Breast epithelium (tissue), 4 donors: Measurements from ENCODE around the gene DOK4. TPM values are rescaled to one million over a fixed set of nuclear protein-coding genes. Genes with fewer than 3 reads are reported as not detected.

Experiments used
- DNase-seq, 2 donors: peaks; one replicate each; pipeline ENCODE4 v3.0.0-alpha.2; 2019; ENCODE audit warnings: low spot score in 2 of 2
- H3K27ac ChIP-seq, 2 donors: fragments of 200-600 bp; sonication (generic) in 1 of 2; one replicate each; pipeline ENCODE4 v1.5.1; 2016 to 2019; ENCODE audit warnings: mild to moderate bottlenecking in 1 of 2
- H3K27me3 ChIP-seq, 2 donors: fragments of 200-600 bp; sonication (generic) in 1 of 2; one replicate each; pipeline versions ENCODE4 v1.5.1 to v1.6.0; 2017 to 2019; ENCODE audit warnings: control low read depth in 1 of 2, mild to moderate bottlenecking in 1 of 2
- H3K36me3 ChIP-seq: fragments of 200-600 bp; one replicate; pipeline ENCODE4 v1.5.1; 2019
- H3K4me1 ChIP-seq, 2 donors: fragments of 200-600 bp; sonication (generic); one replicate each; pipeline ENCODE4 v1.5.1; 2016 to 2019; ENCODE audit warnings: control low read depth in 1 of 2
- H3K4me3 ChIP-seq, 3 donors: fragments of 200-600 bp; sonication (generic); 1 replicate in 2 of 3; 2 replicates in 1 of 3; pipeline ENCODE4 v1.5.1; 2016 to 2019; ENCODE audit warnings: mild to moderate bottlenecking in 3 of 3, moderate library complexity in 2 of 3
- H3K9me3 ChIP-seq, 2 donors: fragments of 200-600 bp; sonication (generic) in 1 of 2; one replicate each; pipeline ENCODE4 v1.5.1; 2016 to 2019; ENCODE audit warnings: control low read depth in 1 of 2
- POLR2A ChIP-seq: fragments of 450-650 bp; IDR thresholded peaks from one replicate; pipeline ENCODE4 v1.6.1; 2016; ENCODE audit warnings: antibody characterized with exemption, mild to moderate bottlenecking, moderate library complexity
- POLR2AphosphoS5 ChIP-seq, 3 donors: sonication (generic); formaldehyde crosslinking; IDR thresholded peaks; one replicate each; pipeline ENCODE4 v1.6.1; 2017; ENCODE audit warnings: antibody characterized with exemption in 3 of 3
- intact Hi-C: fragments of 100-400 bp; cut with DNase I; formaldehyde crosslinking; loops from one replicate; pipeline ENCODE4 v1.15.1; 2023; ENCODE audit warnings: low total_unique reads
- total RNA-seq, 3 donors: library from RNA; depleted of rRNA; stranded (reverse); fragments of >200 nt; gene quantifications; one replicate each; pipeline ENCODE4 v1.1.0, GENCODE V29; 2016
- TF ChIP-seq, protein P1 (sequence below), 3 donors: fragments of 450-650 bp; IDR thresholded peaks; one replicate each; pipeline ENCODE4 v1.5.1; 2016 to 2017; ENCODE audit warnings: antibody characterized with exemption in 3 of 3, mild to moderate bottlenecking in 3 of 3, moderate library complexity in 3 of 3

The DOK4 gene
- total RNA-seq, 3 donors from 2014 or later: 13.1 to 20.3 (median 17.6) TPM

DNA sequence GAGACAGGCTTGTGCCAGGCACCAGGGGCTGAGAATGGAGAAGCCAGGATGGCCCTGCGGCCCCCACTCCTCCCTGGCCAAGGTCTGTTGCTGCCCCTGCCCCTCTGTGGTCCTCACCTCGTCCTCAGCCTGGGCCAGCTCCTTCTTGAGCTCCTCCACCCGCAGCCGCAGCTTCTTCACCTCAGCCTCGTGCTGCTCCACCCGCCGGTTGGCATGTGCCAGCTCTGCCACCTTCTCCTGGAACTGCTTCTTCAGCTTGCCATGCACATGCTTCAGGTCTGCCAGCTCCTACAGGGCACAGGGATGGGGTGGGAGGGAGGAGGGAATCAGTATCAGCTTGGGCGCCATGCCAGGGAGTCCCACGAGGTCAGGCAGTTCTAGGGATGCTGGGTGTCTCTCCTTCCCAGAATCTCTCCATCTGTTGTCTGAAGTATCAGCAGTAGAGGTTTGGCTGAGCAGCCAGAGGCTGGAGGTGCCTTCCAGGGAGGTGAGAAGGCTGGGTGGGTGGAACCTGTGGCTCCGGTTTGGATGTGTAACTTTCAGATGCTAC is 30.0 kb upstream of the DOK4 start:
- TF ChIP-seq POLR2AphosphoS5 (IDR thresholded peaks at IDR 0.05): no peak
- TF ChIP-seq, protein P1, sequence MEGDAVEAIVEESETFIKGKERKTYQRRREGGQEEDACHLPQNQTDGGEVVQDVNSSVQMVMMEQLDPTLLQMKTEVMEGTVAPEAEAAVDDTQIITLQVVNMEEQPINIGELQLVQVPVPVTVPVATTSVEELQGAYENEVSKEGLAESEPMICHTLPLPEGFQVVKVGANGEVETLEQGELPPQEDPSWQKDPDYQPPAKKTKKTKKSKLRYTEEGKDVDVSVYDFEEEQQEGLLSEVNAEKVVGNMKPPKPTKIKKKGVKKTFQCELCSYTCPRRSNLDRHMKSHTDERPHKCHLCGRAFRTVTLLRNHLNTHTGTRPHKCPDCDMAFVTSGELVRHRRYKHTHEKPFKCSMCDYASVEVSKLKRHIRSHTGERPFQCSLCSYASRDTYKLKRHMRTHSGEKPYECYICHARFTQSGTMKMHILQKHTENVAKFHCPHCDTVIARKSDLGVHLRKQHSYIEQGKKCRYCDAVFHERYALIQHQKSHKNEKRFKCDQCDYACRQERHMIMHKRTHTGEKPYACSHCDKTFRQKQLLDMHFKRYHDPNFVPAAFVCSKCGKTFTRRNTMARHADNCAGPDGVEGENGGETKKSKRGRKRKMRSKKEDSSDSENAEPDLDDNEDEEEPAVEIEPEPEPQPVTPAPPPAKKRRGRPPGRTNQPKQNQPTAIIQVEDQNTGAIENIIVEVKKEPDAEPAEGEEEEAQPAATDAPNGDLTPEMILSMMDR (IDR thresholded peaks at IDR 0.05): no peak
- TF ChIP-seq POLR2A: no peak
- Histone ChIP-seq H3K27ac (no peak overlapping the region), H3K4me3 (no peak overlapping the region), H3K9me3 (no peaks in the 10 kb centered on the region), H3K36me3 (no peaks in the 10 kb centered on the region), H3K27me3 (no peaks in the 10 kb centered on the region), H3K4me1 (no peaks in the 10 kb centered on the region)
- intact Hi-C loops: no loop called here
- no peak for DNase-seq

DNA sequence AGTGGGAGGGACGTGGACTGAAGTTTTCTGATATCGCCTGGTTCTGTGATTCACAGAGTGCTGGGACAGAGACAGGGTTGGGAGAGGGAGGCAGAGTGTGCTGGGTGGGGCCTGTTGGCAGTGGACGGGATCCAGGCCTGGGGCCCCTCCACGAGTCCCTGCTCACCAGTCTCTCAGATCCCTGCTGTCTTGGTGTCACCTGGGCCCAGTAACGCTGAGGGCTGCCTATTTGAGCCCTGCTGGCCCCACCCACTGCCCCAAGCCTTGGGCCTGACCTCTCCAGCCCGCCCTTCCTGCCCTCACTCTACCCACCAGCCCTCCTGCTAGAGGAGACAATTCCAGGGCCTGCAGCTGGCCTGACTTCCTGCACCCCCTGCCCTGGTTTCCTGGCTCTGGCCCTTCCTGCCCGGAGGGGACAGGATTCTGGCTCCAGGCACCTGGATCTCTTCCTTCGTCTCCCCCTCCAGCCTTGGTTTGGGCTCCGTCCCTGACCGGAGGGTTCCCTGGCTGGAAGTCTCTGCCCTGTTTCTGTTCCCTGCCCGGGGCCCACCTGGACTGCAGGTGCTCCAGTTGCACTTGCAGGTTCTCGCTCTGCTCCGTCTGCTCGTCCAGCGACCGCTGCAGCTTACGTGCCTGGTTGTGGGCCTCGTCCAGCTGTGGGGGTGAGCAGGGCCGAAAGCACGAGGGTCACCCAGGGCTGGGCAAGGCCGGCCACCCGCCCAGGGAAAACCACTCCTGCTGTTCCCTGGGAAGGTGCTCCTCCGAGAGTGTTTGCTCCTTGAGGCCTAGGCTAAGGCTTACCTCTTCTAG is 28.7 kb upstream of the DOK4 start:
- Histone ChIP-seq H3K4me1 (no peaks in the 10 kb centered on the region), H3K4me3 (no peak overlapping the region), H3K36me3 (no peaks in the 10 kb centered on the region), H3K9me3 (no peaks in the 10 kb centered on the region), H3K27me3 (no peaks in the 10 kb centered on the region), H3K27ac (no peak overlapping the region)
- no peak for DNase-seq
- TF ChIP-seq, protein P1 (IDR thresholded peaks at IDR 0.05): no peak
- TF ChIP-seq POLR2AphosphoS5 (IDR thresholded peaks at IDR 0.05): no peak
- no peak for TF ChIP-seq POLR2A
- intact Hi-C loops: no loop called here

DNA sequence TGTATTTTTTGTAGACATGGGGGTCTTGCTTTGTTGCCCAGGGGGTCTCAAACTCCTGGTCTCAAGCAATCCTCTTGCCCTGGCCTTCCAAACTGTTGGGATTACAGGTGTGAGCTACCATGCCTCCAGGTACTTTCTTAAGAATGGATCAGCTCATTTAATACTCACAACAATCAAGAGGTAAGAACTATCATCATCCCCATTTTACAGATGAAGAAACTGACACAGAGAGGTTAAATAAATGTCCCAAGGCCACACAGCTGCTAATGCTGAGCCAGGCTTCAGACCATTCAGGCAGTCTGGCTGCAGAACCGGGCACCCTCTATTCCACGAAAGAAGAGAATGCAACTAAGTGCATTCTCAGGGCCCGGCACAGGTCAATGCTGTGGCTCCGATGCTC is 28.1 kb upstream of the DOK4 start:
- Histone ChIP-seq H3K27me3 (no peaks in the 10 kb centered on the region), H3K4me1 (no peaks in the 10 kb centered on the region), H3K9me3 (no peaks in the 10 kb centered on the region), H3K4me3 (no peak overlapping the region), H3K27ac (no peak overlapping the region), H3K36me3 (no peaks in the 10 kb centered on the region)
- intact Hi-C loops: no loop called here
- DNase-seq: no peak
- TF ChIP-seq, protein P1 (IDR thresholded peaks at IDR 0.05): no peak
- TF ChIP-seq POLR2AphosphoS5 (IDR thresholded peaks at IDR 0.05): no peak
- no peak for TF ChIP-seq POLR2A

DNA sequence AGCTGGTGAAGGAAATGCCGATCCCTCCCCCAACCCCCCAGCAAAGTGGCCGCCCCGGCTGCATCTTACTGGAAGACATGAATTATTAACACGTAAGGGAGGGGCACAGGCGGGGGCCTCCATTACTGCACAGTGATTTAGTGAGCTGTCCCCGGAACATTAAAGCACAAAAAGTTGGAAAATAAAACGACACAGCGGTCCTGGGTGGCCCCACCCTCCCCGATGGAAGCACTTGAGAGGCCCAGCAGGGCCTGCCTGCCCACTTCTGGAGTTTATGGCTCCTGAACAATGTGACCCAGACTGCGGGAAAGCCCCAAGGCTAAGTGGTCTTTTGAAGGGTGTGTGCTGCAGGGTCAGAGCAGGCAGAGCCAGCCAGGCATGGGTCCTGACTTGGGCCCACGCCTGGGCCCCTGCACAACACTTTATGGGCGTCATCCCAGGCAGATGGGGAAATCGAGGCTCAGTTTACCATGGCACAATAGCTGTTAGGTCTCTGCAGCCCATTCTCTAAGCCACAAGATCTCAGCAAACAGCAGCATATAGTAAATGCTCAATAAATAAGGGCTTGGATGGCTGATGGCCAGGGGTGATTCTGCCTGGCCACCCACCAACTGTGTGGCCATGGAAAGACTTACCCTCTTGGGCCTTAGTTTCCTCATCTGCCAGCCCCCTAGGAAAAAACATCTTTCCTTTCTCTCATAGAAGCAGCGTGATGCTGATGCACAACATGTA is 27.2 kb upstream of the DOK4 start:
- H3K27me3 ChIP-seq: no peaks in the 10 kb centered on the region
- no peak overlapping the region for H3K4me3 ChIP-seq
- intact Hi-C loops: no loop called here
- DNase-seq: no peak
- no peaks in the 10 kb centered on the region for H3K4me1 ChIP-seq
- TF ChIP-seq POLR2A: no peak
- TF ChIP-seq, protein P1 (IDR thresholded peaks at IDR 0.05): no peak
- TF ChIP-seq POLR2AphosphoS5 (IDR thresholded peaks at IDR 0.05): no peak
- H3K27ac ChIP-seq: no peak overlapping the region
- no peaks in the 10 kb centered on the region for H3K36me3 ChIP-seq
- no peaks in the 10 kb centered on the region for H3K9me3 ChIP-seq
